Parathyroid adenoma (tissue), 2 donors: ENCODE measurements around the gene SYCP3.

ENCODE experiments used
- H2AFZ ChIP-seq: fragments of 300-600 bp; sonication (generic); one replicate; pipeline ENCODE4 v1.7.0; 2017; ENCODE audit warnings: antibody characterized with exemption, mild to moderate bottlenecking
- H3K27ac ChIP-seq: fragments of 300-600 bp; sonication (generic); one replicate; pipeline ENCODE4 v1.7.0; 2017
- H3K27me3 ChIP-seq: fragments of 300-600 bp; sonication (generic); one replicate; pipeline ENCODE4 v1.7.0; 2017; ENCODE audit warnings: low read length; ENCODE audit not compliant: control insufficient read depth, insufficient read depth
- H3K36me3 ChIP-seq: fragments of 300-600 bp; sonication (generic); one replicate; pipeline ENCODE4 v1.7.0; 2017; ENCODE audit warnings: low read length; ENCODE audit not compliant: control insufficient read depth, insufficient read depth
- H3K4me1 ChIP-seq: fragments of 300-600 bp; sonication (generic); one replicate; pipeline ENCODE4 v1.7.0; 2017; ENCODE audit warnings: control low read depth
- H3K4me2 ChIP-seq: fragments of 300-600 bp; sonication (generic); one replicate; pipeline ENCODE4 v1.7.0; 2017; ENCODE audit warnings: low read length
- H3K4me3 ChIP-seq: fragments of 300-600 bp; sonication (generic); one replicate; pipeline ENCODE4 v1.7.0; 2017; ENCODE audit warnings: low read depth, low read length
- H3K79me2 ChIP-seq: fragments of 300-600 bp; sonication (generic); one replicate; pipeline ENCODE4 v1.7.0; 2017; ENCODE audit warnings: control low read depth
- H3K9ac ChIP-seq: fragments of 300-600 bp; sonication (generic); one replicate; pipeline ENCODE4 v1.7.0; 2017; ENCODE audit warnings: mild to moderate bottlenecking
- H3K9me3 ChIP-seq: fragments of 300-600 bp; sonication (generic); one replicate; pipeline ENCODE4 v1.7.0; 2017; ENCODE audit warnings: low read length; ENCODE audit not compliant: control insufficient read depth
- TF ChIP-seq, protein P1 (sequence below): fragments of 300-600 bp; sonication (generic); IDR thresholded peaks from one replicate; pipeline ENCODE4 v1.7.0; 2017; ENCODE audit warnings: antibody characterized with exemption, mild to moderate bottlenecking
- donor health status: primary hyperparathyroidism.

The SYCP3 gene

DNA sequence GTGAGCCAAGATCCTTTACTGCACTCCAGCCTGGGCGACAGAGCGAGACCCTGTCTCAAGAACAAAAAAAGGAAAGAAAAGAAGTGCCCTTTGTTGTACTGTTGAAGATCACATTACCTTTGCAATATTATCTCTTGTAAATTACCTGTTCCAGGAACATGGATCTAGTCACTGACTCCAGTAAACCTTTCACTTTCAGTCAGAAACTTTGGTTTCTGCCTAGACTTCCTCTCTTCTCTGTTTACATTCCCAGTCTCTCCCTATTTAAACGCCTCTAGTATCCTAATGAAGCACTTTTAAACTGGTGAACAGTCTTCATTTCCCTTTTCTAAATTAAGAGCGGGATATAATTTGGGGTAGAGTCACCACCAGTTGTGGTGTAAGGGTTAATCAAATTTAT is 29.0 kb downstream of the SYCP3 start:
- Histone ChIP-seq H3K9ac (no peak overlapping the region), H3K36me3 (no peaks in the 10 kb centered on the region), H2AFZ (no peak overlapping the region), H3K4me2 (no peak overlapping the region), H3K79me2 (peaks cover 47% of the 10 kb centered on the region), H3K27ac (no peak overlapping the region), H3K4me3 (no peak overlapping the region), H3K4me1 (peaks cover 16% of the 10 kb centered on the region), H3K9me3 (no peaks in the 10 kb centered on the region), H3K27me3 (no peaks in the 10 kb centered on the region)
- TF ChIP-seq, protein P1, sequence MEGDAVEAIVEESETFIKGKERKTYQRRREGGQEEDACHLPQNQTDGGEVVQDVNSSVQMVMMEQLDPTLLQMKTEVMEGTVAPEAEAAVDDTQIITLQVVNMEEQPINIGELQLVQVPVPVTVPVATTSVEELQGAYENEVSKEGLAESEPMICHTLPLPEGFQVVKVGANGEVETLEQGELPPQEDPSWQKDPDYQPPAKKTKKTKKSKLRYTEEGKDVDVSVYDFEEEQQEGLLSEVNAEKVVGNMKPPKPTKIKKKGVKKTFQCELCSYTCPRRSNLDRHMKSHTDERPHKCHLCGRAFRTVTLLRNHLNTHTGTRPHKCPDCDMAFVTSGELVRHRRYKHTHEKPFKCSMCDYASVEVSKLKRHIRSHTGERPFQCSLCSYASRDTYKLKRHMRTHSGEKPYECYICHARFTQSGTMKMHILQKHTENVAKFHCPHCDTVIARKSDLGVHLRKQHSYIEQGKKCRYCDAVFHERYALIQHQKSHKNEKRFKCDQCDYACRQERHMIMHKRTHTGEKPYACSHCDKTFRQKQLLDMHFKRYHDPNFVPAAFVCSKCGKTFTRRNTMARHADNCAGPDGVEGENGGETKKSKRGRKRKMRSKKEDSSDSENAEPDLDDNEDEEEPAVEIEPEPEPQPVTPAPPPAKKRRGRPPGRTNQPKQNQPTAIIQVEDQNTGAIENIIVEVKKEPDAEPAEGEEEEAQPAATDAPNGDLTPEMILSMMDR, result no peak

DNA sequence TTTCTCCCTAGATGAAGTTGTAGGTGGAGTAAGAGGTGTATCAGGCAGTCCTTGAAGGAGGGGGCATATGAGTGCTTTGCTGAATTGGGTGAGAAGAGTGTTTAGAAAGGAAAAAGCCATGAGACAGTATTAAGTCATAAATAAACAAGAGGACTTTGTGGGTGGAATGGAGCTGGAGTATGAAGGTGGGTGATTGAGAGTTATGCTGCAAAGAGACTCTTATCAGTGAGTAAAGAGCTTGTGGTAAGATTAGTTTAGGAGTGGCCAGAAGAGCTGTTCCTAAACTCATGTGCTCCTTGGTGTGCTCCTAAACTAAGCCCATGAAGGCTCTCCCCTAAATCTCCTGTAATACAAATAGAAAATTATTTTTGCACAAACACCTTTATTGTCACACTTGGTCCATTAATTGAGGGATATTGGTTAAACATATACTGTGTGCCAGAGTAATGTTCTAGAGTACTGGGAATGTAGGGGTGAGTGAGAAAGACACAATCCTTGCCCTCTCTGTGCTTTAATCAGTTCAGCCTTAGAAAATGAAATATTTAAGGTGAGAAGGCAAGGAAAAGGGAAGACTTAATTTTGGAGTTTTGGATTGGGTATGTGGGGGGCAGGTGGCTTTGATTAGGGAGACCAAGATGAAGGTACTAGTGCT is 32.0 kb downstream of the SYCP3 start:
- Histone ChIP-seq H3K4me2 (no peak overlapping the region), H3K79me2 (peaks cover 50% of the 10 kb centered on the region), H3K9ac (no peak overlapping the region), H3K27ac (no peak overlapping the region), H3K27me3 (no peaks in the 10 kb centered on the region), H3K9me3 (no peaks in the 10 kb centered on the region), H3K4me1 (peaks cover 12% of the 10 kb centered on the region), H2AFZ (no peak overlapping the region), H3K4me3 (no peak overlapping the region), H3K36me3 (no peaks in the 10 kb centered on the region)
- TF ChIP-seq, protein P1, result no peak

GRCh38 chr12:101706403-101706802 is 32.9 kb downstream of the SYCP3 start:
- H3K4me2 ChIP-seq, result no peak overlapping the region
- TF ChIP-seq, protein P1, result no peak
- H3K9ac ChIP-seq, result no peak overlapping the region

DNA sequence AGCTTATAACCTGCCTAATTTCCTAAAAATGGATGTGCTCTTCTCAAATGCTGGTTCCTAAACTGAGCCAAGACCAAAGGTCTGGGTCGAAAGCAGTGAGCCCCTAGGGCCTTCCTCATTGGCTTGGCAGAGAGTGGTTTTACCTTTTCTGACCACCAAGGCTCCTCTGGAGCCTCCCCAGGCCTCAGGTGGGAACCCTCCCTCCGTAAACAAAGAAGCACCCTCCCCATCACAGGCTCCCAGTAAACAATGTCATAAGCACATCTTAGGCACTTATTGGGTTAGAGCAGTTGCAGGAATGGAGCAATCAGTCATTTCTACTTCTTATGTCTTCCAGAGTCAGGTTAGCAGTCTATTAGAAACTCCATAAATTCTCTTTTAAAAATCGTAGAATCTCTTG is 35.8 kb downstream of the SYCP3 start:
- Histone ChIP-seq H3K4me3 (no peak overlapping the region), H2AFZ (no peak overlapping the region), H3K79me2 (peaks cover 41% of the 10 kb centered on the region), H3K9ac (no peak overlapping the region), H3K27ac (no peak overlapping the region), H3K4me1 (peaks cover 25% of the 10 kb centered on the region), H3K9me3 (no peaks in the 10 kb centered on the region), H3K4me2 (no peak overlapping the region), H3K36me3 (no peaks in the 10 kb centered on the region), H3K27me3 (no peaks in the 10 kb centered on the region)
- TF ChIP-seq, protein P1, result no peak

More at GRCh38 chr12:101706403-101706802, 32.9 kb downstream of the SYCP3 start:
- Histone ChIP-seq H3K79me2 (peaks cover 55% of the 10 kb centered on the region), H3K36me3 (no peaks in the 10 kb centered on the region), H3K27me3 (no peaks in the 10 kb centered on the region), H3K4me3 (no peak overlapping the region), H3K9me3 (no peaks in the 10 kb centered on the region), H2AFZ (no peak overlapping the region), H3K4me1 (peaks cover 17% of the 10 kb centered on the region), H3K27ac (no peak overlapping the region)

GRCh38 chr12:101700299-101700820 is 38.9 kb downstream of the SYCP3 start:
- TF ChIP-seq, protein P1, result no peak
- Histone ChIP-seq H2AFZ (no peak overlapping the region), H3K4me3 (peak overlapping the region; percentile 18), H3K36me3 (no peaks in the 10 kb centered on the region), H3K4me1 (peaks cover 33% of the 10 kb centered on the region), H3K79me2 (peaks cover 19% of the 10 kb centered on the region), H3K27me3 (no peaks in the 10 kb centered on the region), H3K4me2 (peak overlapping the region; percentile 4), H3K9me3 (no peaks in the 10 kb centered on the region), H3K27ac (peak overlapping the region; percentile 40), H3K9ac (no peak overlapping the region)
